ENCODE data around the gene DEF6. TPM values are rescaled to one million over a fixed set of nuclear protein-coding genes. Genes with fewer than 3 reads are reported as not detected.

The DEF6 gene
- total RNA-seq, 1 donor from 2014 or later, result 5.9 TPM

- TF ChIP-seq, protein P1, sequence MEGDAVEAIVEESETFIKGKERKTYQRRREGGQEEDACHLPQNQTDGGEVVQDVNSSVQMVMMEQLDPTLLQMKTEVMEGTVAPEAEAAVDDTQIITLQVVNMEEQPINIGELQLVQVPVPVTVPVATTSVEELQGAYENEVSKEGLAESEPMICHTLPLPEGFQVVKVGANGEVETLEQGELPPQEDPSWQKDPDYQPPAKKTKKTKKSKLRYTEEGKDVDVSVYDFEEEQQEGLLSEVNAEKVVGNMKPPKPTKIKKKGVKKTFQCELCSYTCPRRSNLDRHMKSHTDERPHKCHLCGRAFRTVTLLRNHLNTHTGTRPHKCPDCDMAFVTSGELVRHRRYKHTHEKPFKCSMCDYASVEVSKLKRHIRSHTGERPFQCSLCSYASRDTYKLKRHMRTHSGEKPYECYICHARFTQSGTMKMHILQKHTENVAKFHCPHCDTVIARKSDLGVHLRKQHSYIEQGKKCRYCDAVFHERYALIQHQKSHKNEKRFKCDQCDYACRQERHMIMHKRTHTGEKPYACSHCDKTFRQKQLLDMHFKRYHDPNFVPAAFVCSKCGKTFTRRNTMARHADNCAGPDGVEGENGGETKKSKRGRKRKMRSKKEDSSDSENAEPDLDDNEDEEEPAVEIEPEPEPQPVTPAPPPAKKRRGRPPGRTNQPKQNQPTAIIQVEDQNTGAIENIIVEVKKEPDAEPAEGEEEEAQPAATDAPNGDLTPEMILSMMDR (IDR thresholded peaks at IDR 0.05; ENCODE audit: unreplicated experiment), result no peak
- no peak overlapping the region for H3K27ac Mint-ChIP-seq
Measured at GRCh38 chr6:35282472-35282871, 15.1 kb upstream of the DEF6 start.

GRCh38 chr6:35283361-35283760 lies 14.3 kb upstream of the DEF6 start:
- DNase-seq (ENCODE audit: low spot score, unreplicated experiment), result no peak
- TF ChIP-seq, protein P1 (IDR thresholded peaks at IDR 0.05; ENCODE audit: unreplicated experiment), result no peak
- Mint-ChIP-seq H3K27me3 (no peaks in the 10 kb centered on the region), H3K9me3 (ENCODE audit: low read depth) (no peaks in the 10 kb centered on the region), H3K4me3 (ENCODE audit: low read depth) (no peak overlapping the region), H3K36me3 (ENCODE audit: insufficient read depth) (peaks cover 20% of the 10 kb centered on the region), H3K27ac (no peak overlapping the region), H3K4me1 (ENCODE audit: low read depth) (no peaks in the 10 kb centered on the region)

More at GRCh38 chr6:35282472-35282871, 15.1 kb upstream of the DEF6 start:
- Mint-ChIP-seq H3K36me3 (ENCODE audit: insufficient read depth) (peaks cover 20% of the 10 kb centered on the region), H3K27me3 (no peaks in the 10 kb centered on the region), H3K4me3 (ENCODE audit: low read depth) (no peak overlapping the region), H3K4me1 (ENCODE audit: low read depth) (no peaks in the 10 kb centered on the region), H3K9me3 (ENCODE audit: low read depth) (no peaks in the 10 kb centered on the region)
- no peak for DNase-seq (ENCODE audit: low spot score, unreplicated experiment)

GRCh38 chr6:35287671-35288396 lies 9.8 kb upstream of the DEF6 start:
- Mint-ChIP-seq H3K4me1 (ENCODE audit: low read depth) (no peaks in the 10 kb centered on the region), H3K9me3 (ENCODE audit: low read depth) (no peaks in the 10 kb centered on the region), H3K27me3 (no peaks in the 10 kb centered on the region), H3K4me3 (ENCODE audit: low read depth) (no peak overlapping the region), H3K36me3 (ENCODE audit: insufficient read depth) (peaks cover 11% of the 10 kb centered on the region), H3K27ac (no peak overlapping the region)
- TF ChIP-seq, protein P1 (IDR thresholded peaks at IDR 0.05; ENCODE audit: unreplicated experiment), result no peak
- DNase-seq (ENCODE audit: low spot score, unreplicated experiment), result no peak

GRCh38 chr6:35288834-35289233 lies 8.8 kb upstream of the DEF6 start:
- Mint-ChIP-seq H3K27me3 (no peaks in the 10 kb centered on the region), H3K4me3 (ENCODE audit: low read depth) (no peak overlapping the region), H3K4me1 (ENCODE audit: low read depth) (no peaks in the 10 kb centered on the region), H3K27ac (peak overlapping the region; percentile 76), H3K9me3 (ENCODE audit: low read depth) (no peaks in the 10 kb centered on the region), H3K36me3 (ENCODE audit: insufficient read depth) (peaks cover 9% of the 10 kb centered on the region)
- TF ChIP-seq, protein P1 (IDR thresholded peaks at IDR 0.05; ENCODE audit: unreplicated experiment), result no peak
- DNase-seq (ENCODE audit: low spot score, unreplicated experiment), result no peak

DNA sequence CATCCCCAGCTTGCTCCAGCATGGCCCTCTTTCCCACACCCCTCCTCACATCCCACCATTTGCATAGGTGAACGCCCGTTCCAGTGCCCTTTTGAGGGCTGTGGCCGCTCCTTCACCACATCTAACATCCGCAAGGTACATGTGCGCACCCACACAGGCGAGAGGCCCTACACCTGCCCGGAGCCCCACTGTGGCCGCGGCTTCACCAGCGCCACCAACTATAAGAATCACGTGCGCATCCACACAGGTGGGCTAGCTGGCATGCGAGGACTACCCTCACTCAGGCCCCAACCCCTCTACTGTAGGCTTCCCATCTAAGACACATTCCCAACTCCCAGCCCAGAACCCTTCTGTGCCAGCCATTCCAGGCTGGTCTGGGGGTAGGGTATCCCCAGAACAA lies 6.1 kb upstream of the DEF6 start:
- no peaks in the 10 kb centered on the region for H3K27me3 Mint-ChIP-seq
- no peaks in the 10 kb centered on the region for H3K4me1 Mint-ChIP-seq (ENCODE audit: low read depth)
- H3K27ac Mint-ChIP-seq, result no peak overlapping the region
- H3K4me3 Mint-ChIP-seq (ENCODE audit: low read depth), result no peak overlapping the region
- H3K36me3 Mint-ChIP-seq (ENCODE audit: insufficient read depth), result peaks cover 10% of the 10 kb centered on the region
- TF ChIP-seq, protein P1 (IDR thresholded peaks at IDR 0.05; ENCODE audit: unreplicated experiment), result no peak
- H3K9me3 Mint-ChIP-seq (ENCODE audit: low read depth), result no peaks in the 10 kb centered on the region
- no peak for DNase-seq (ENCODE audit: low spot score, unreplicated experiment)

Data from progenitor cell of endocrine pancreas (in vitro differentiated cells).